Activated CD4-positive, alpha-beta T cell treated with anti-CD3 and anti-CD28 coated beads, Interleukin-2, Interleukin-6, amounts not matched to agents 100 ng/mL and 50 ng/mL, durations not matched to agents 16 hours and 8 hours (primary cell): ENCODE measurements around the gene ITPR1.

Experiments
- DNase-seq: peaks from one replicate; pipeline ENCODE4 v3.0.0-alpha.2; 2020

The ITPR1 gene

DNA sequence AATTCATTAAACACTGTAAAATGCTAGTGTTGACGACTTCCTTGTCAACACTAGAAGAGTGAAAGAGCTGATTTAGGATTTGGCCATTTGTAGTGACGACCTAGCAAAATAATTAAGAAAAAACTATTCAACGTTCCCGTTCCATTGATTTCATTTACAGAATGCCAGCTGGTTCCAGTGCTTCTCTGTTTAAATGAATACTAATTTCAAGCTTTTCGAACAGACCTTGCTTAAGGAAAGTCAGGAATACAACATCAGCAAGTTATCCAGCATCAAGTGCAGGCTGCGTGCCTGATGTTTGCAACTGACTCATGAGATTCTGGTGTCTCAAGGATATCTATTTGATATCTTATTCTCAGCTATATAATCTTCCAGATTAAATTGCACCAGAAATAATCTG, 387.7 kb downstream of the ITPR1 start:
- DNase-seq, result no peak

DNA sequence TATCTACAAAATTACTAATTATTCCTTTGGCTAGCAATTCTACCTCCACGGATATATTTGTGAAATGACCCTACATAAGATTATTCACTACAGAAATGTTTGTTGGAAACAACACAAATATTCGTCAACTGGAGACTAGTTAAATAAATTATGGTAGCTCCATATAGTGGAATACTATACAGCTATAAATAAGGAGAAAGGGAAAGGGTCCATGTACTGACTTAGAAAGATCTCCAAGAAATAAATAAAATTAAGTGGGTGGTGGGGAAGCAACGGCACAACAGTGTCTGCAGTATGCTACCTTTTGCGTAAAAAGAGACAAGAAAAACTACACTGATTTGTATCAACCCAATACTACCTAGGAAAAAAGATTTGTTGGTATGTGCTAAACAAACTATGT, 389.4 kb downstream of the ITPR1 start:
- DNase-seq, result no peak

DNA sequence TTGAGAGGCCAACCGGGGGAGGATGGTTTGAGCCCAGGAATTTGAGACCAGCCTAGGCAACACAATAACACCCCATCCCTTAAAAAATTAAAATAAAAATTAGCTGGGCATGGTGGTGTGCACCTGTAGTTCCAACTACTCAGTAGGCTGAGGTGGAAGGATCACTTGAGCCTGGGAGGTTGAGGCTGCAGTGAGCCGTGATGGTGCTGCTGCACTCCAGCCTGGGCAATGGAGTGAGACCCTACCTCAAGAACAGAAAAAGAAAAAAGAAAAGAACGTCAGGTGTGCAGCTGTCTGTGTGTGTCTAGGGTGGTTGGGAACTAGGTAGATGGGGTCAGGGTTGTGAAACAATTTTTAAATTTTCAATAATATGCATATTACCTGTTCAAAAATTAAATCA, 389.9 kb downstream of the ITPR1 start:
- DNase-seq, result no peak

DNA sequence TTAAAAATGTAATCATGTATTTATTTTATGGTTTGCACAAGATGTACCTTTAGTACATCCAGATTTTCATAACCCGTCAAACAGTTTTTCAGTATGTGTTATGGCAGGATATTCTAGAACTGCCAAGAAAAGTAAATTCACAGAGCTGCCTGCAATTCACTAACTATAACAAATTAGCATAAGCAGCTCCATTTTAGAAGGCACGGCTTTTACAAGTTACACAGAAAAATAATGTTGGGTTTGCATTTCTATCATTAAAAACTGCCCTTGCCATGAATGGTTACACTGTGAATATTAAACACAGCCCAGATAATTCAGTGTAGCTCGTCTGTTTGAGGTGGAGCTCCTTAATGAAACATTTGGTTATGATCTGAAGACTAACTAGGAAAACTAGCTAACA, 391.7 kb downstream of the ITPR1 start:
- no peak for DNase-seq

DNA sequence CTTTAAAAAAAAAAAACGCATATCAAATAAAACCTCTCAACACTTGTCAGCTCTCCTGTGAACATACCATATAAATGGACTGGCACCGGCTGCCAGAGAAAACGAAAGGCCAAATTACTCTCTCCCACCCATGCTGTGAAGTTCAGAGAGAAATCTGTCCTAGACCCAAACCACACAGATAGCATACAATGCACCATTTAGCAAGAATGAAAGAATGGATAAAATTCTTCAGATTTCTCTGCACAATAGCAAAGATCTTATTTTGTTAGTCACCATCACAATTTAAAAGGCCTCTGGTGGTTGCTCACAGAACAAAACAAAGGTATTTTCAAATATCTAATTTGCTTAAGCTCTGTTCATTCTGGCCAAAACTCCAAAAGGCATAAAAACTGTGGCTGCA, 392.2 kb downstream of the ITPR1 start:
- DNase-seq, result no peak

DNA sequence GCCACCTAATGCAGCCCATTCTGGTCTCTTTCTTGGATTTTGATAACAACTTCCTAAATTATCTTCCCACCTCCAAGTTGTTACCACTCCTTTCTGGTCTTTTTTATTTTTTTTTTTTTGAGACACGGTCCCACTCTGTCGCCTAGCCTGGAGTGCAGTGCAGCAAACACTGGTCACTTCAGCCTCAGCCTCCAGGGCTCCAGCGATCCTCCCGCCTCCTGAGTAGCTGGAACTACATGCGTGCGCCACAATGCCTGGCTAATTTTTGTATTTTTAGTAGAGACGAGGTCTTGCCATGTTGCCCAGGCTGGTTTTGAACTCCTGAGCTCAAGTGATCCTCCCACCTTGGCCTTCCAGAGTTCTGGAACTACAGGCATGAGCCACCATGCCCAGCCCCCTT, 393.3 kb downstream of the ITPR1 start:
- no peak for DNase-seq

DNA sequence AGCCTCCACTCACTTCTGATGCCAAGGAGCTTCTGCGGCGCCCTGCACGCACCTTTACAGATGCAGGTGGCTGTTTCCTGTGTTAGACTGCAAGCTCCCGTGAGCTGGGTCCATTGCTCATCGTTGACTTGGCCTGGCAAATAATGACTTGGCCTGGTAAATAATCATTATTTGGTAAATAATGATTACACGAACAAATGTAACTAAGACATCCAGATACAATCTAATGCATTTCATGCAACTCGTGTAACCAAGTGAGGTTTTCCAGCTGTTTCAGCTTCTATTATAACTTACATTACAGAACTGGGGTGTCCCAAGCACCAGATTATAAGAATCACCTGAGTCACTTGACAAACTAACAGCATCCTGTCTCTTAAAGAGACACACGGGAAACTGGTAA, 394.0 kb downstream of the ITPR1 start:
- DNase-seq, result no peak

DNA sequence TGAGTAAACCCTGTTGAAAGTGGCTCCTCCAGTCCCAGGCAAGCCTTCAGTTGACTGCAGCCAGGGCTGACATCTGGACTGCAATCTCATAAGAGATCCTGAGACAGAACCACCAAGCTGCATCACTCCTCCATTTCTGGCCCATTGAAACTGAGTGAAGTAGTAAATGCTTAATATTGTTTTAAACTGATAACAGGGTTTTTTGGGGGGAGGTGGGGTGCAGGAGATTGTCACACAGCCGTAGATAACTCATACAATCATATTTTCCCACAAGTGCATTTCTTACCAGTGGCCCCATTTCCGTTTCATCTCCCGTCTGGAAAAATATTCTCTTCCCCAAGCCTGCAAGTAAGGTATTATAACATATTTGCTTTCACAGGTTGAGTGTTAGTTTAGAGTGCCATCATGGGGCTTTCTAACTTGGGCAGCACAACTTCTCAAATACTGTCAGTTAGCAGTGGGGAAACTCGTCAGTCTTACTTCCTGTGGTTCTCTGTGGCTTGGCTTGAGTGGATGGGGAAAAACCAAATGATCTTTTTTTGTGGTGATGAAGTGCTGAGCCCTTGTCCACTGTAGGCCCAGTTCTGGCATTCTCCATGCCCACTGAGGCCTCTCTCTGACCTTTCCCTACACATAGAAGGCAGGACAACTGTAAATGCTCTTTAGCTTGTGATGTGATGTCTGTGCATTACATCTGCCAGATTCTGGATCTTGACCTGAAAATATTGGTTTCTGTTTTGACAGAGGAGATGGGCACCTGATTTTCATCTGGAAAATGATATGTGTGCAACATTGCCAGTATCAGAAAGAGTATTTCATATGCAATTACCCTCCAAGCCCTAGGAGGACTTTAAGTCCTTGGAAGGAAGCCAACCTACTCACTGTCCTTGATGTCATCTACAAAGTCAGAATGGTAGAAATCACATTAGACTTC, 396.0 kb downstream of the ITPR1 start:
- peak; percentile 70 for DNase-seq

DNA sequence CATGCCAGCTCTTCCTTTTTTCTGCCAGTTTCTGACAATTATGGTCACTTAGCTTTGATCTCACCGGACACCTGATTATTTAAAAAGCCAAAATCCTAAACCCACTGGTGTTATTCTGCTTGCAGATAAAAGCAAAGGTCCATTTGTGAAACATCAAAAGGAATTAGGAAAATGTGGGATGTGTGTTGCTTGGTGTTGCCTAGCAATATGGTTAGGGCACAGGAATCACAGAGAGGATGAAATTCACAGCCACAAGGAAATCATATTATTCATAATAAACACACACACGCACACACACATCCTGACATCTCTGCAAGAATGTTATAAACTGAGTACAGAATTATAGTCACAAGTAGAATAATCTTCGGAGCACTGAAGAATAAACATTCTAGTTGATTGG, 396.7 kb downstream of the ITPR1 start:
- no peak for DNase-seq

DNA sequence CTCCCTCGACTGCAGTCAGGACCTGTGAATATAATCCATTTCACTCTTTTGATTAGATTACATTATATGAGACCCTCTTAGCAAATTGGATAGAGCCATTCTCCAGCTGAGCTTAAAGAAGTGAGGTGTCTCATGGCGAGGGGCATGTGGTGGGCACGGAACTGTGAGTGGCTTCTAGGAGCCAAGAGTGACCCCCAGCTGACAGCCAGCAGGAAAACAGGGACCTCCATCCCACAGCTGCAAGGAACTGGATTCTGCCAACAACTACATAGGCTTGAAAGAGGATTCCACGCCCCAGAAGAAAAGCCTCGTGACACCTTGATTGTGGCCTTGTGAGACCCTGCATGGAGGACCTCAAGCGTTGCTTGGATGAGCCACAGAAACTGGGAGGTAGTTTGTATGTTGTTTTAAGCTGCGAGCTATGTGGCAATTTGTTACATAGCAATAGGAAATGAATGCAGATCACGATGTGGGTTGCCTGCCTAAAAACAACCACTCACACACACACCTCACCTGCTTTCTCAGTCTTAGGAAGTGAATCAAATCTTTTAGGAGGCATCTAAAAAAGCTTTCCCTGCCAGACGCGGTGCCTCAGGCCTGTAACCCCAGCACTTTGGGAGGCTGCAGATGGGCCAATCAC, 401.9 kb downstream of the ITPR1 start:
- DNase-seq, result no peak

DNA sequence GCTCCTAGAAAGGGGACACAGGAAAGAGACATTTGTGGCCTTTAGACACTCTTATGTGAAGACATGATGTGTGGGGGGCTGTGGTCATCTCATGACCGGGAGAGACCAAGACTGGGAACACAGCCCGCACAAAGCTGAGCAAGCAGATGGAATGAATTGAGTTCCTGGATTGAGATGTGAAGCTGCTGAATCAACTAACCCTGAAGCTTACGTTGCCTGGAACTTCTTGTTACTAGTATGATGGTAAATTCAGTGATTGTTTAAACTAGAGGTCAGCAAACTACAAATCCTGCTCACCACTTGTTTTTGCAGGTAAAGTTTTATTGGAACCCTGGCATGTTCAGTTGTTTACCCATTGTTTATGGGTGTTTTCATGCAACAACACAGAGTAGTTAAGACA, 402.7 kb downstream of the ITPR1 start:
- DNase-seq, result no peak
